IMR-90 (cell line): ENCODE measurements around the gene RAB42.

Experiments used
- CEBPB ChIP-seq: IDR thresholded peaks from 2 replicates; pipeline ENCODE4 v1.6.1; 2012; ENCODE audit warnings: low read depth, low read length, improper control_type of control experiment
- CHD1 ChIP-seq: IDR thresholded peaks from 2 replicates; pipeline ENCODE4 v1.6.1; 2012; ENCODE audit warnings: low read depth, low read length, improper control_type of control experiment
- CTCF ChIP-seq: conservative IDR thresholded peaks from 2 replicates; pipeline ENCODE4 v1.5.1; 2012; ENCODE audit warnings: mild to moderate bottlenecking, low read depth, low read length, improper control_type of control experiment
- POLR2A ChIP-seq: IDR thresholded peaks from 2 replicates; pipeline ENCODE4 v1.6.1; 2012; ENCODE audit warnings: mild to moderate bottlenecking, low read depth, low read length

- TF ChIP-seq CTCF (no peak; the same call in 1 of the 2 replicates), CHD1 (no peak), POLR2A (no peak), CEBPB (no peak)
Measured at GRCh38 chr1:28580722-28581530, 11.1 kb upstream of the RAB42 start.
